T-helper 17 cell (primary cell): Measurements from ENCODE around the gene SCAMP2. TPM values are rescaled to one million over a fixed set of nuclear protein-coding genes. Genes with fewer than 3 reads are reported as not detected.

ENCODE experiments used
- ATAC-seq: fragments of 150-1000 bp; cut with Tn5 transposase; 2 replicates; pipeline ENCODE4 v1.10.0; 2021; ENCODE audit warnings: mild to moderate bottlenecking, moderate library complexity
- DNase-seq, 3 donors: peaks; one replicate each; pipeline versions ENCODE4 v3.0.0 to v3.0.0-alpha.2; 2020 to 2021
- H3K9me3 ChIP-seq: one replicate; pipeline ENCODE4 v1.7.0; 2013; ENCODE audit warnings: low read length, mild to moderate bottlenecking; ENCODE audit not compliant: control insufficient read depth, poor library complexity, severe bottlenecking
- H3K27ac Mint-ChIP-seq: one replicate; pipeline ENCODE4 v1.8.0; 2022; ENCODE audit warnings: mild to moderate bottlenecking, moderate library complexity, mixed read lengths
- H3K27me3 Mint-ChIP-seq: one replicate; pipeline ENCODE4 v1.8.0; 2022; ENCODE audit warnings: mixed read lengths
- H3K36me3 Mint-ChIP-seq: one replicate; pipeline ENCODE4 v1.8.0; 2022; ENCODE audit warnings: low read depth, mixed read lengths
- H3K4me1 Mint-ChIP-seq: one replicate; pipeline ENCODE4 v1.8.0; 2022; ENCODE audit warnings: mild to moderate bottlenecking, mixed read lengths
- H3K4me3 Mint-ChIP-seq: one replicate; pipeline ENCODE4 v1.8.0; 2022; ENCODE audit warnings: mild to moderate bottlenecking, moderate library complexity, mixed read lengths
- total RNA-seq, 4 donors: library from RNA in 2 of 4; stranded (reverse) in 2 of 4; gene quantifications; one replicate each; pipeline ENCODE4 v1.2.3 and lab custom pipeline; 2022 to 2026

SCAMP2 gene
- total RNA-seq, 2 donors from 2014 or later = 84.1 to 86.8 TPM

GRCh38 chr15:74795966-74796625, 77.1 kb downstream of the SCAMP2 start:
- ATAC-seq = no peak
- no peaks in the 10 kb centered on the region for H3K9me3 ChIP-seq
- Mint-ChIP-seq H3K4me3 (peak overlapping the region; percentile 72), H3K4me1 (peaks cover 57% of the 10 kb centered on the region), H3K27ac (peak overlapping the region; percentile 95), H3K36me3 (no peaks in the 10 kb centered on the region), H3K27me3 (no peaks in the 10 kb centered on the region)
- no peak for DNase-seq

- DNase-seq (no peak), ATAC-seq (no peak)
- H3K27ac Mint-ChIP-seq = peak overlapping the region; percentile 95
- no peaks in the 10 kb centered on the region for H3K36me3 Mint-ChIP-seq
- peak overlapping the region; percentile 79 for H3K4me3 Mint-ChIP-seq
- no peaks in the 10 kb centered on the region for H3K9me3 ChIP-seq
- no peaks in the 10 kb centered on the region for H3K27me3 Mint-ChIP-seq
- H3K4me1 Mint-ChIP-seq = peaks cover 57% of the 10 kb centered on the region
Observed at GRCh38 chr15:74794970-74795349, 78.2 kb downstream of the SCAMP2 start.

GRCh38 chr15:74794248-74794969, 78.8 kb downstream of the SCAMP2 start:
- H3K4me3 Mint-ChIP-seq = peak overlapping the region; percentile 79

More at GRCh38 chr15:74794248-74794969, 78.8 kb downstream of the SCAMP2 start:
- no peaks in the 10 kb centered on the region for H3K9me3 ChIP-seq
- ATAC-seq = no peak
- no peaks in the 10 kb centered on the region for H3K36me3 Mint-ChIP-seq
- H3K27ac Mint-ChIP-seq = peak overlapping the region; percentile 95
- peaks cover 55% of the 10 kb centered on the region for H3K4me1 Mint-ChIP-seq
- H3K27me3 Mint-ChIP-seq = no peaks in the 10 kb centered on the region
- DNase-seq = no peak

Other genes starting within 250 kb of the SCAMP2 start
- 10 to 100 TPM; 18.1 to 24.0 TPM for gene EDC3, start 177.3 kb downstream of the SCAMP2 start, total RNA-seq
- gene CYP1A1, start 147.8 kb downstream of the SCAMP2 start, total RNA-seq = under 1 TPM in 1 of 2 donors, not detected in 1; 0.13 TPM
- gene CYP1A2, start 124.5 kb downstream of the SCAMP2 start, total RNA-seq = not detected
- 100 to 1,000 TPM; 188 to 208 TPM for gene CSK, start 91.3 kb downstream of the SCAMP2 start, total RNA-seq
- gene LMAN1L, start 60.5 kb downstream of the SCAMP2 start, total RNA-seq = under 1 TPM; 0.82 to 0.91 TPM
- gene CPLX3, start 46.7 kb downstream of the SCAMP2 start, total RNA-seq = under 1 TPM in 1 of 2 donors, not detected in 1; 0.20 TPM
- gene ULK3, start 30.2 kb downstream of the SCAMP2 start, total RNA-seq = 10 to 100 TPM; 44.6 to 49.0 TPM
- gene MPI, start 16.7 kb upstream of the SCAMP2 start, total RNA-seq = 10 to 100 TPM; 25.4 to 38.2 TPM
- gene FAM219B, start 33.5 kb upstream of the SCAMP2 start, total RNA-seq = 10 to 100 TPM; 47.8 to 65.7 TPM
- 10 to 100 TPM; 56.1 to 72.9 TPM for gene COX5A, start 64.7 kb upstream of the SCAMP2 start, total RNA-seq
- gene RPP25, start 83.4 kb upstream of the SCAMP2 start, total RNA-seq = 1 to 10 TPM in 1 of 2 donors, under 1 TPM in 1; 0.99 to 1.3 TPM
- 1 to 10 TPM; 3.9 to 4.3 TPM for gene SCAMP5, start 122.2 kb upstream of the SCAMP2 start, total RNA-seq
- 1 to 10 TPM; 8.9 to 9.5 TPM for gene PPCDC, start 150.2 kb upstream of the SCAMP2 start, total RNA-seq